Retinal pigment epithelial cell (primary cell): ENCODE data around the gene TRPM3.

Experiments
- DNase-seq: peaks from one replicate; pipeline ENCODE4 v3.0.0-alpha.2; 2010; ENCODE audit warnings: low read depth
- H3K4me3 ChIP-seq: 2 replicates; pipeline ENCODE4 v1.5.1; 2011; ENCODE audit warnings: mild to moderate bottlenecking, low read length, control low read depth, moderate library complexity
- CTCF ChIP-seq: conservative IDR thresholded peaks from 2 replicates; pipeline ENCODE4 v1.5.1; 2011; ENCODE audit warnings: low read depth, low read length, control low read depth, inconsistent platforms

Gene TRPM3

GRCh38 chr9:70499621-70500020 is 621.8 kb downstream of the TRPM3 start:
- TF ChIP-seq CTCF, result no peak
- DNase-seq, result no peak
- no peak overlapping the region for H3K4me3 ChIP-seq

GRCh38 chr9:70498866-70499265 is 622.6 kb downstream of the TRPM3 start:
- no peak overlapping the region for H3K4me3 ChIP-seq
- no peak for TF ChIP-seq CTCF
- no peak for DNase-seq

- H3K4me3 ChIP-seq, result no peak overlapping the region
- DNase-seq, result no peak
- TF ChIP-seq CTCF, result no peak
Measured at GRCh38 chr9:70496244-70496643, 625.2 kb downstream of the TRPM3 start.

GRCh38 chr9:70495514-70495913 is 625.9 kb downstream of the TRPM3 start:
- DNase-seq, result no peak
- no peak overlapping the region for H3K4me3 ChIP-seq
- TF ChIP-seq CTCF, result no peak

- TF ChIP-seq CTCF, result no peak
- no peak for DNase-seq
- no peak overlapping the region for H3K4me3 ChIP-seq
Measured at GRCh38 chr9:70494221-70494620, 627.2 kb downstream of the TRPM3 start.

GRCh38 chr9:70493029-70493428 is 628.4 kb downstream of the TRPM3 start:
- no peak overlapping the region for H3K4me3 ChIP-seq
- no peak for DNase-seq
- no peak for TF ChIP-seq CTCF

DNA sequence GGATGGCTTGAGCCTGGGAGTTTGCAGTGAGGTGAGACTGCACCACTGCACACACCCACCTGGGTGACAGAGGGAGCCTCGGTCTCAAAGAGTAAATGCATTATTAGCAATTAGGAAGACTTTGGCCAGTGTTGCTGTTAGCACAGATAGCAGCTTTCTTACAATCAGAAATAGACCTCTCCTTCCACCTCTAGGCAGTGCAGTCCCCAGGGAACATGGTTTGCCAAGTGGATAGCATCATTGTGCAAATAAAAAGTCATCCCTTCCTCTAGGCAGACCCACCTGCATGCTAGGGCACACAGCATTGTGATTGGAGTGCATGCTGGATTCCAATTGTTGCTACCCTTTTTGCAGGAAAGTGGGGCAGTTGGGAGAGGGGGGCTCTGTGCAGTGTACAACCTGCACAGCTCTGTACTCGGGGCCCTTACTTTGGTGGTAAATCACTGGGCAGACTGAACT is 629.1 kb downstream of the TRPM3 start:
- TF ChIP-seq CTCF, result no peak
- no peak overlapping the region for H3K4me3 ChIP-seq
- DNase-seq, result no peak
